HG02973 (cell line): Measurements from ENCODE around the gene MEIS1.

ENCODE experiments used
- ATAC-seq: cut with Tn5 transposase; IDR thresholded peaks from one replicate; pipeline ENCODE4 v1.9.1; 2021; ENCODE audit warnings: moderate library complexity; ENCODE audit not compliant: unreplicated experiment

Gene MEIS1

DNA sequence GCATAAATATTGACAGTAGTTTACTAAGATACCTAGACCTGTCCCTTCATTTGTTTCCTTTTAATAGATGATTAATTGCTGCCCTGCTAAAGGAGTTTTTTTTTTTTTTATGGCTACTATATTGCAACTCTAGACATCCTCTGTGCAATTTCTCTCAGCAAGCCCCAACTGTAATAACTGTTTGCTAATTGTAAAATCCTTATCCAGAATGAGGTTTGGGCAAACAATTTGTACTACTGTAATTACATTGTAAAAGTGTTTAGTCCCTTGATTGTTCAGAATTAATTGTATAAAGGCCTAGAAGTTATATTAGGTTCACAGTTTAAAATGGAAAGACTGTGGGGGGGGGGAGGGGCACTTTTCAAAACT is 3.7 kb upstream of the MEIS1 start:
- no peak for ATAC-seq

DNA sequence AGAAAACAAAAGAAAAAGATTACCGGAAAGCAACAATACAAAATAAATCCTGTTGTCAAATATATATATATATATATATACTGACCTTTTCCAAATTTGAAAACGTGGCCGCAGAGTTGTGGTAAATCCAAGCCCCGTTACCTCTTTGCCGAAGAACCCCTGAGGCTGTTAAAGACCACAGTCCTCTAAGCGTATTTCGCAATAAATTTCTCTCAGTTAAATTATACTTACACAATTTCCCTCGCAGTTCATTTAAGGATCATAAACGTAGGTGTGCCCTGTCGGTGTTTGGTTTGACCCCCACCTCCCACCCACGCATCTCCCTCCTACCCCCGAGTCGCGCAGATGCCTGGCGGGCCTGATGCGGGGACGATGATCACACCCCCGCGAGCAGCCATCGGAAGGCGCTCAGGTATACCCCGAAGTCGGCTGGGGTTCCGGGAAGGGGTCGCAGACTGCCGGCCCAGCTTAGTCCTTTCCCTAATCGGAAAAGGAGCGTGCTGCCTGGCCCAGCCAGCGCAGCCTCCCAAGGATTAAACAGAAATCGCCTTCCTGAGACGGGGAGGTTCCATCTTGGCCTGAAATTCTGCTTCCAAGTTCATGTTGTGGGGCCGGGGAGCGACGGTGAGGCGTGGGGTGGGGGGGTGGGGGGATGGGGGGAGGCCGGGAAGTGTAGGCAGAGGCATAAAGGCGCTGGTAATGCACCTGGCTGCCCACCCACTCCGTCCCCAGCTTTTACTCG is 2.9 kb upstream of the MEIS1 start:
- no peak for ATAC-seq

DNA sequence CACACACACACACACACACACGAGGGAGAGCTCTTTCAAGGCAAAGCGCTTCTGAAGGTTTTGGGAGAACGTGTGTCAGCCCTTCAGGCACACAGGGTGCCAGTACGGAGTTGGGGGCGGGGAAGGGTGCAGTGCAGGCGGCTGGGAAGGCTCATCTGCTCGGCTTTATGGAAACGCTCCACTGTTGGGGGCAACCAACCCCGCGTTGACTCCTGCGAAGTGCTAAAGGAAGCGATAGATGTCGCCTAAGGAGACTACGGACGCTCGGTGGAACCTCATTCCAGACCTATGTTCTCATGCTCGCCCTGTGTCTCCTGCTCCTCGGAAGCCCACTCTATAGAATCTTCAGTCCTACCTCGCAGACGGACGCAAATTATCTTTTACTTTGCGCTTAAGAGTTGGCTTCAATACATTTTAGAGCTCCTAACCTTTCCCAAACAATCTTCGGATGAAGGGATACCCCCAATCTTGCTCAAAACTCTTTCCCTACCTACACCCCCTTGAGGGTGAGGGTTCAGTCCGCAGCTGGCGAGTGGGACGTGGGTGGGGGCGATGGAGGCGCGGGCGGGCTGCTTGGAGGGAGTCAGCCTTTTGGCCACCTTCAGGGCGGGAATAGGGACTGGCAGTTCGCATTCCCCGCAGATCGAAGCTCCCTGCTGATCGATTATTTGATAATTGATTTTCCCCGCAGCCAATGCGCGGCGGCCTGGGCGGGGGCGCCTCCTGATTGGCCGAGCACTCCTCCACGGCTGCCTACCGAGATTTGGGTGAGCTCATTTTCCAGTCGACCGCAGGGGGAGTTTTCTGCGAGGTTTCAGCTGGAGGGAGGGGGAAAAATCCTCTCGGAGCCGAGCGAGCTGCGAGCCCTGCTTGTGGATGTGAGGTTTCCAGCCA is 1.9 kb upstream of the MEIS1 start:
- no peak for ATAC-seq

DNA sequence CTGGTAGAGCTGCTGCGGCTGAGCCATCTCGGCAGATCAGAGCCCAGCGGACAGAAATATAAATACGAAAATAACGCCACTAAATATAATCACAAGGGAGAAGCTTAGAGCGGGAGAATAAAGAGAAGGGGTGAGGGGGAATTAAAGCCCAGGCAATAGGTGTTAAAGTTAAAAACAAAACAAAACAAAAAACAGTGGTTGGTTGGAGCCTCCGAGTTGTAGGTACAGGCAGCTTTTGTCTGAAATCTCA is 1.3 kb upstream of the MEIS1 start:
- ATAC-seq, result no peak

DNA sequence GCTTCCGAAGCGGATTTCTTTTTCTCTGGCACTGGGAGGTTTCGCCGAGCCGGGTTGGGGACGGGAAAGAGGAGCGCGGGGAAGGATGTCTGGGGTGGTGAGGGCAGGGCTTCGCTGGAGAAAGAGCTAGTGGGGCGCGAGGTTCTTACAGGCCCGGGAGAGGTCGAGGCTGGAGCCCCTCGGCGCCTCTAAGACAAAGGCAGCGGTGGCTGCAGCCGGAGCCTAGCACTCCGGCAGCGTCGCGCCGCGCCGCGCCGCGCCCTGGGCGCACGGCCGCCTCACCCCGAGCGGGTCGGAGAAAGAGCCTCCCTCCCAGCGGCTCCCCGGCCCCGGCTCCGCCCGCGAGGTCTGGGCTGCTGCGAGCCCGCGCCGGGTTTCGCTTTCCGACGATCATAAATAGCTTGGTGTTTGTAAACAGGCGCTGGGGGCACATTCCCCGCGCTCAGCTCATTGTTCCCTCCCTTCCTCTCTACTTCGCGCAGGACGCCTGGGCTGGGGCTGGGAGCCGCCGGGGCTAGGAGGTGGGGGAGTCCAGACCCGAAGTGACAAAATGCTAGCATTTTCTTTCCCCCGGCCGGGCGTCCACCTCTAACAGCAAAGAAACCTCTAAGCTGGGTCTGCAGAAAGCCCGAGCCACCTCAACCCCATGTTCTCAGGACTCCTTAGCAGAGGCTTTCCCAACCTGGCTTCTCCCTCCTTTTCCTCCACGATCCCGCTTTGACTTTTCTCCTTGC is 813 bp upstream of the MEIS1 start:
- ATAC-seq, result peak; percentile 41

DNA sequence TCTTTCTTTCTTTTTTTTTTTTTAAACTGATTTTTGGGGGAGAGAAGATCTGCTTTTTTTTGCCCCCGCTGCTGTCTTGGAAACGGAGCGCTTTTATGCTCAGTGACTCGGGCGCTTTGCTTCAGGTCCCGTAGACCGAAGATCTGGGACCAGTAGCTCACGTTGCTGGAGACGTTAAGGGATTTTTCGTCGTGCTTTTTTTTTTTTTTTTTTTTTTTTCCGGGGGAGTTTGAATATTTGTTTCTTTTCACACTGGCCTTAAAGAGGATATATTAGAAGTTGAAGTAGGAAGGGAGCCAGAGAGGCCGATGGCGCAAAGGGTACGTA is 587 bp downstream of the MEIS1 start:
- ATAC-seq, result no peak

DNA sequence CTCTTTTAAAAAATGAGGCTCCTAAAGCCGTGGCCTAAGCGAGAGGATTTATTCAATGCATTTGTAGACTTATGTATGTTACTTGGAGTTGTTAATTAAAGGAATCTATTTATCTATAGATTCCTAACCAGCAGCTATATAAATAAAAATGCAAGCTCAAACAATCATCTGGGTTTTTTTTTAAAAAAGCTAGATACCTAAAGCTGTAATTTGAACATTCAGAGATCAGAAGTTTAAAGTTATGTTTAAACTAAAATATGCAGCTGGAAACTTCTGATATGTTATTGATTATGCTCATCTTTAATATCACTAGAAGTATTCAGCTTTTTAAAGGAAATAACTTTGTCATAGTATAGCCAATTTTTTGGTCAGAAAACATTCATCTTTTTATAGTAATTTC is 1.0 kb downstream of the MEIS1 start:
- no peak for ATAC-seq

DNA sequence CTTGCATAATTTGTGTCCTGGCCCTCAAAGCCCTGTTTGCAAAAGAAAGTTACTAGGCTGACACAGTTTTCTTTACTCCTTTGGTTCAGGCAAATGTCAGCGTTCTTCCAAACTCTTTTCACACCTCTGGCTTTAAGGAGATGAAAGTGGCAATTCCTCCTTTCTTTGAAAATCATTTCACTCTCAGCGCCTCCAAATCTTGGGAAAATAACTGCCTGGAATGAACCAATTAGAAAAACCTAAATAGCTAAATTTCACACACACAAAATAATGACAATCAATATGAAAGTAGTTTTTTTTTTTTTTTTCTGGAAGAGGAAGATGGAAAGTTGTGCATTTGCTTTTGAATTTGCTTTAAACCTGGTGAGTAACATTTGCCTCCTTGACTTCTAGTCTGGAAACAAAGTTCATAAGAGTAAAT is 1.7 kb downstream of the MEIS1 start:
- ATAC-seq, result no peak

DNA sequence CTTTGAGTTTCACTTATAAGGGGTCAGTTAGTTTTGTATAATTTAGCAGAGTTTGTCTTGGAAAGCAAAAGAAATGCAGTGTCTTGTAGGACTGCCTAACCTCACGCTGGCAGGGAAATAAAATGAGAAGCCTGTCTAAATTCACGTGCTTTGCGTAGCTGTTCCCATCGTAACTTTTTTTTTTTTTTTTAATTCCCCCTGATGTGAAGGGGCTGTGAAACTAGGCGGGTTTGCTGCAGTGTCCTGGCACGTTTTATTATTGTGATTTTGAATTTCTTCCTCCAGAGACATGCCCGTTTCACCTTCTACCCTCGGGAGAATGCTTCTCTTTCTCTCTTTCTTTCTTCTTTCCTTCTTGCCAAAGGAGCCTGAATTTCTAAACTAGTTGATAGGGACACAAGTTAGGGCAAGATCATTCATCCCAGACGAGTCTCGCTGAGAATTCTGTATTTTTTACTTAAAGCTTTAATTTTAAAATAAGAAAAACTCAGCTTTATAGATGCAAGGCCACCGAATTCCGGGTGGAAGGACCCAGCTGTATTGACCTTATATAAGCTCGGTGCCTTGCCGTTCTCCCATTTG is 2.3 kb downstream of the MEIS1 start:
- ATAC-seq, result no peak

DNA sequence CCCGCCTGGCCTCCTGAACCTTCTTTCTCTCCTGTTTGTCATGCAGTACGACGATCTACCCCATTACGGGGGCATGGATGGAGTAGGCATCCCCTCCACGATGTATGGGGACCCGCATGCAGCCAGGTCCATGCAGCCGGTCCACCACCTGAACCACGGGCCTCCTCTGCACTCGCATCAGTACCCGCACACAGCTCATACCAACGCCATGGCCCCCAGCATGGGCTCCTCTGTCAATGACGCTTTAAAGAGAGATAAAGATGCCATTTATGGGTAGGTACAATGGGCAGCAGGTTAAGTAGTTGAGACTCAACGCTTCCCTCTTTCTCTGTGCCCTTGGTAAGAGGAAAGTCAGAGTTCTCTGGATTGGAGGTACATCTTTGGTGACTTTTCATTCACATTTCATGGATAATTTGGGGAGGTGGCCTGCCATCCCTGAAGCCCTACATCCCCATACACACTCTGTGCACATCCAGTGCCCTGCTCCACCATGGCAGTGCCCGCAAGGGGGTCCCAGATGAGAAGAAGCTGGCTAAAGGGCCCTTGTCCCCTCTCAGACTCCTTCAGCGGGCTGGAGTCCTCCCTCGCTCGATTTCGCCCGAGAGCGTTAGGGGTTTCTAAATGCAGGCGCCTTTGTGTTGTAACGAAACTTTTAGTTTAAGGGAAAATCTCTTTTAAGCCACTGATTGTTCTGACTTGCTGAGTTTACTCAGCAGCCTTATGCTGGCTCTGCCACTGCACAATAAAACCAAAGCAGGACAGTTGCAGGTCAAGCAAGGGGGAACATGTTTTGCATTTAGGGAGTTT is 3.0 kb downstream of the MEIS1 start:
- ATAC-seq, result no peak

DNA sequence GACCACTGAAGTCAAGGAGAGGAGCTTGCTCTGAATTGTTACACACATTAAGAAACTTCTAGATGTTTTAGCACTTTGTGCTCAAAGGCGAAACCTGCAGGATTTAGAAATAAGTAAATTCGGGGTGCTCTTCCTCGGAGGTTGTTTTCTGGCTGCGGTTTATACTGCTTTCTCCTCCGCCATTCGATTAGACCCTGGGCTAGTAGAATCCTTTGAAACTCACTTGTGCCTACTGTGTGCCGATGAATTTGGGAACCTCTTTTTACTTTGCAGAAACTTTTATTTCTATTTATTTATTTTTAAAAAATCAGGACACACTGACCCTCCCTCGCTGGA is 3.5 kb downstream of the MEIS1 start:
- ATAC-seq, result no peak

DNA sequence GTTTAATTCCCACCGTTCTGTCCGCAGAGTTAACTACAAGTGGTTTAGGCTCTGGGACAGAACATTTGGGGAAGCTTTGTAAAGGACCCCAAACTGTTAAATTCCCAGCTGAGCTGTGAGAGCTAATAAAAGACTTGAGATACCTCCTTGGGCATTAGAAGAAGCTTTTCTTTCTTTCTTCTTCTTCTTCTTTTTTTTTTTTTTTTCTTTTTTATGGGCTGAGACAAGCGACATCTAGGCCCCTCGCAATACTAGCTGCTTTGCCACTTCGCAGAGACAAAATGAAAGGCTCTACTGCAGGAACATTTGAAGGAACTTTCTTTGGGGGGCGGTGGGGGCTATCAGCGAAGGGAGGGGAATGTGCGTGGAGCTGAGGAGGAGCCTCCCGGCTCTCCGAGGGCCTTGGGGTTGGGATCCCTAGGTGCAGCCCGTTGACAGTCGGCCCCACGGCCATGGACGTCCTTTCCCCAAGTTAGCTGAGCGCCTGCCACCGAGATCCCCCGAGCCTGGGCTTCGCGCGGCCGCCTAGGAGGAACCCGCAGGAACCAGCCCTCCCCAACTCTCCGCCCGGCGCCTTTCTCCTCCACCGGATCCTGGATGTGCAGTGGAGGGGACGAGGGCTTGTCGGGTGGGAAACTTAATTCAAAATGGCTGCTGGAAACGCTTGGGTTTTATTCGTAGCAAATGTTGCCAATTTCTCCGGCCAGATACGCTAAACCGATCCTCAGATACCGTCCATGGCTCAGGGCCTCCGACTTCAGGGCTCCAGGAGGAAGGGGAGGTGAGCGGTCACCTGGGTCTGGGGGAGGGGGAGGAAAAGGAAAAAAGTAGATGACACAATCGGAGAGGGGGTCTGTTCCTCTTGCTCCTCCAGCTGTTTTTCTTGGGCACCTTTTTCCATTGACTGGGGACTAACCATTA is 4.2 kb downstream of the MEIS1 start:
- ATAC-seq, result no peak

DNA sequence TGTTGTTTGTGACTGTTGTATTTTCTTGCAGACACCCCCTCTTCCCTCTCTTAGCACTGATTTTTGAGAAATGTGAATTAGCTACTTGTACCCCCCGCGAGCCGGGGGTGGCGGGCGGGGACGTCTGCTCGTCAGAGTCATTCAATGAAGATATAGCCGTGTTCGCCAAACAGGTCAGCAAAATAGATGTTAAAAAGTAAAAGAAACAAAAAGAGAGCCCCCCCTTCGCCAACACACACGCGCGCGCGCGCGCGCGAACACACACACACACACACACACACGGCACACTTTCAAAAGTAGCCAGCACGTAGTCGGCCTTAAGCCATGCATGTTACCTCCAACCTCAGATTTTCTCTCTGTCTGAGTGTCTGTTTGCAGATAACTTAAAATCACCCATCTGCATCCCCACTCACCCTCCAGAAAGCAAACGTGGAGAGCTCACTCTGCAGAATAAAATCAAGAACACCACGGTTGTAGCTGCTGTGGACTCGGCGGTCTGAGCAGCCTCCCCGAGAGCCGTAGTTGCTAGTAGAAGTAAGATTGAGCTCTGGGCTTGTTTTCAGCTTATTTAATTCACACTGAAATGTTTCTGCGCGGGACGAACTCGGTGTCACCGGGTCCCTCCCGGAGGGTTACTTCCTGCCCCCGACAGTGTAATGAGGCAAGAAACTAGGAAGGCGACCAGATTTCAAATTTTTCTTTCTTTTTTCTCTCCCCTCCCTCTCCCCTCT is 5.1 kb downstream of the MEIS1 start:
- ATAC-seq, result no peak

DNA sequence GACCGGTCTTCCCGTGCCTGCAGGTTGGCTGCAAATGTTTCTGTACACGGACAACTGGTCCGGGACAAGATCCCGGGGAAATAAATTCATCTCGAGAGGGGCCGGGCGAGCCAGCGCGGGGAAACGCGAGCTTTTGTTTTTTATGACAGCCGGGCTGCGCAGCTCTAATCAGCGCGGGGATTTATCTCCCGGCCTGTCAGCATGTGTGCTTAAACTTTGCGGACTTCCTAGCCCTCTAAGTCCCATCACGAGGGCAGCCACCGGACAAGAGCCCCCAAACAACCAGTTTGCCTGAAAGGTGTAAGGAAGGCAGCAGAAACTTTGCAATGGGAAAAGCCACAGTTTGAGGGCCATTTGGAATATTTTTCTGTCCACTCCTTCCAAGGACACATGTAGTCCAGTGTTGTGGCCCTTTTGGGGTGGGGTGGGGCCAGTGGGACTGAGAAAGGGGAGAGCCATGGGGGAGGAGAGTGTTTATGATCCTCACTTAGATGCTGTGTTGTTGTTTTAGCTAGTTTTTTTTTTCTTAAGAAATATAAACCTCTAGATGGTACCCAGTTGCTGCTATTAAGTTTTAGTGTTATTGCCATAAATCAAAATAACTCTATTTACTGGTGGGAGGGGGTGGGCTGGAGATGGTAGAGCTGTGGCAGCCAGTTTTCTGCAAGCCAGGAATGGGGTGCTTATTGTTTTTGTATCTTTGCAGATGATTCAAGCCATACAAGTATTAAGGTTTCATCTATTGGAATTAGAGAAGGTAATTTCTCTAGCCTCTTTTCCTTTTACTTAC is 6.0 kb downstream of the MEIS1 start:
- no peak for ATAC-seq

DNA sequence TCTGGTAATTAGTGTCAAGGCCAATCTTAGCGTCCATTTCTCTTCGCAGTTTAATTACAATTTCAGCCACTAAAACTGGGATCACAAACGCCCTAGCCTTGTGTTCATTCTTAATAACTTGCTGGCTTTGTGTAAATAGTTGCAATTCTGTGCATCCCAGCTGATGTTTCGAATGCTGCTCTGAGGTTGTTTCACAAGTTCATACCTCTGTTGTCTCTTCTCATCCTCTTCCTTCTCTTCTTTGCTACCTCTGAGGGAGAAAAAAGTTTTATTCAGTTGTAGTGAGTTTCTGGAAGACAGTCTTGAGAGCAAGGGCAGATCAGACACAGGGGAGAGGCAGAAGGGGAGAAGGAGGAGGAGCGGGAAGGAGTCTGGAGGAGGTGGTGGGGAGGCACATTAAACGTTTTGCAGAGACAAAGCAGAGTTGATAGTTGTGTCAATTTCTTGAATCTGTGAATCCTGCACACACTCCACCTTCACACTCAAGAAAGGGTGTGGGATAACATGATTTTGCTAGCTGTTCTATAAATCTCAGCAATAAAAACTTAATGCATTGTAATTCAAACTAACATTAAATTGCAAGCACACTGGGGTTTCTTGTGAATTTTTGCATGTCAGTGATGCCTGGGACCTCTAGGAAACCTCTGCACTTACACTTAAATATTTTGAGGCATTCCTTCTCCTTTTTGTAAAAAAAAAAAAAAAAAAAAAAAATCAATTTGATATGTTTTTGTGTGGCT is 6.8 kb downstream of the MEIS1 start:
- no peak for ATAC-seq

DNA sequence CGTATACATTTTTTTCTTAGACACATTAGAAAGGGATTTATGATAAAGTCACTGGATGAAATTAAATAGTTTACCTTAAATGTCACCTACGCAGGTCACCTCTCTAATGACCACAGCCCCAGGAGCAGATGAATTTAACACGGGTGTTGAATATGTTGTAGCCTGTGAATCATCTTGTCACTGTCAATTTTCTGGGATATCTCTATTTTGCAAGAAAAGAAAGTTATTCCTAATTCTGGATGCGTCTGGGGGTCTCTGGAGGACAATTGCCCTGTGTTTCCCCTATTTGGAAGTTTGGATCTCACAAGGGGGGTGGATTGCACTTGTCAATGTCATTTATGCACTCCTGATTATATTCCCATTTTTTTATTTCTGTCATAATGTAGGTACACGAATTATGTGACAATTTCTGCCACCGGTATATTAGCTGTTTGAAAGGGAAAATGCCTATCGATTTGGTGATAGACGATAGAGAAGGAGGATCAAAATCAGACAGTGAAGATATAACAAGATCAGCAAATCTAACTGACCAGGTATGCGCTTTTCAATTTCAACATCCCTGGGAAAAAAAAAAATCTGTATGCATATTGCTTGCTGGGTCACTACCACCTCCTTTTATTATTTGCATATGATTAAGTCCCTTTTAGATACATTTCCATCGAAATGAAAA is 7.7 kb downstream of the MEIS1 start:
- ATAC-seq, result no peak
